GM12878 (cell line): ENCODE measurements around the gene MSI2. TPM values are rescaled to one million over a fixed set of nuclear protein-coding genes. Genes with fewer than 3 reads are reported as not detected.

ENCODE experiments used
- CHD1 ChIP-seq: IDR thresholded peaks from 2 replicates; pipeline ENCODE4 v1.6.1; 2012; ENCODE audit warnings: low read depth, low read length, improper control_type of control experiment
- CTCF ChIP-seq, 3 experiments: IDR thresholded peaks in 2 of 3; conservative IDR thresholded peaks in 1 of 3; 2 replicates each; pipeline ENCODE4 v1.5.1; 2011; ENCODE audit warnings: low read depth in 3 of 3, low read length in 3 of 3, mild to moderate bottlenecking in 3 of 3, control low read depth in 2 of 3, moderate library complexity in 2 of 3, inconsistent platforms in 1 of 3, mixed read lengths in 1 of 3; ENCODE audit not compliant: control insufficient read depth in 2 of 3, insufficient read depth in 1 of 3; ENCODE audit errors: extremely low read depth in 1 of 3
- EGR1 ChIP-seq, 2 experiments: IDR thresholded peaks; 1 replicate in 1 of 2; 2 replicates in 1 of 2; pipeline ENCODE4 v1.6.1; 2011 to 2012; ENCODE audit warnings: low read depth in 2 of 2, low read length in 2 of 2, borderline replicate concordance in 1 of 2, mild to moderate bottlenecking in 1 of 2, moderate library complexity in 1 of 2
- EP300 ChIP-seq, 2 experiments: fragments of 150-350 bp in 1 of 2; IDR thresholded peaks; 2 replicates each; pipeline ENCODE4 v1.6.1; 2011 to 2012; ENCODE audit warnings: low read depth in 2 of 2, low read length in 2 of 2, borderline replicate concordance in 1 of 2, improper control_type of control experiment in 1 of 2, inconsistent platforms in 1 of 2; ENCODE audit not compliant: control insufficient read depth in 1 of 2
- KLF5 ChIP-seq: fragments of 450-650 bp; IDR thresholded peaks from 2 replicates; pipeline ENCODE4 v1.6.1; 2014; ENCODE audit warnings: mild to moderate bottlenecking; ENCODE audit not compliant: partially characterized antibody
- MTA2 ChIP-seq: fragments of 450-650 bp; IDR thresholded peaks from 2 replicates; pipeline ENCODE4 v1.6.1; 2016; ENCODE audit warnings: low read depth, mild to moderate bottlenecking, moderate library complexity
- POU2F2 ChIP-seq: IDR thresholded peaks from 3 replicates; pipeline ENCODE4 v1.6.1; 2011; ENCODE audit warnings: low read depth, mild to moderate bottlenecking, low read length, borderline replicate concordance
- TAF1 ChIP-seq: IDR thresholded peaks from 2 replicates; pipeline ENCODE4 v1.6.1; 2011; ENCODE audit warnings: mild to moderate bottlenecking, low read depth, low read length, borderline replicate concordance
- WRNIP1 ChIP-seq: IDR thresholded peaks from 2 replicates; pipeline ENCODE4 v1.6.1; 2011; ENCODE audit warnings: low read depth, low read length, improper control_type of control experiment, borderline replicate concordance
- YY1 ChIP-seq: IDR thresholded peaks from 2 replicates; pipeline ENCODE4 v1.6.1; 2011; ENCODE audit warnings: low read depth, mild to moderate bottlenecking, low read length
- ZNF274 ChIP-seq: IDR thresholded peaks from one replicate; pipeline ENCODE4 v1.8.0; 2011; ENCODE audit not compliant: insufficient read length, insufficient read depth
- ZNF592 ChIP-seq: fragments of 450-650 bp; IDR thresholded peaks from 2 replicates; pipeline ENCODE4 v1.6.1; 2017; ENCODE audit warnings: mild to moderate bottlenecking, moderate library complexity
- polyA plus RNA-seq, 11 experiments: library from polyadenylated mRNA; depleted of rRNA in 4 of 11; unstranded in 6 of 11; stranded (reverse) in 5 of 11; fragments of >200 nt; fragmentation: Nextera tagmentation in 4 of 11; fragmentation: Illumina TruSeq in 1 of 11; extraction: Ambion mirVana in 4 of 11; extraction: Trizol in 1 of 11; gene quantifications; 1 replicate in 1 of 11; 2 replicates in 10 of 11; pipeline versions ENCODE4 v1.2.1 to v1.2.3, GENCODE V29; 2011 to 2016; ENCODE audit warnings: inconsistent platforms in 2 of 11, missing spikeins in 2 of 11, low read depth in 1 of 11
- total RNA-seq, 4 experiments: library from RNA; depleted of rRNA in 3 of 4; stranded (reverse); fragments of >200 nt in 3 of 4; fragmentation: Illumina TruSeq in 1 of 4; extraction: Trizol in 1 of 4; gene quantifications; 2 replicates each; pipeline versions ENCODE4 v1.2.1 to v1.2.3, GENCODE V29; 2013 to 2021

Gene MSI2
- total and polyA plus RNA-seq, 10 of the 15 experiments (the other 5 are each of a cell fraction or from before 2014, with no cell fraction given) = 6.1 to 76.1 (median 42.0) TPM

GRCh38 chr17:57720386-57721035 lies 464.2 kb downstream of the MSI2 start (continued):
- TF ChIP-seq CHD1 (no peak), MTA2 (no peak), POU2F2 (no peak), TAF1 (no peak), ZNF592 (no peak), YY1 (no peak), WRNIP1 (no peak), EP300 (IDR thresholded peaks at IDR 0.05; ENCODE audit: borderline replicate concordance in 1 of 2, control insufficient read depth in 1 of 2, low read depth in 2 of 2, low read length in 2 of 2) (no peak), CTCF (IDR thresholded peaks at IDR 0.05 in 2 of 3, conservative IDR thresholded peaks at IDR 0.05 in 1 of 3; ENCODE audit: control insufficient read depth in 2 of 3, extremely low read depth in 1 of 3, insufficient read depth in 1 of 3, low read depth in 3 of 3, low read length in 3 of 3) (no peak), EGR1 (IDR thresholded peaks at IDR 0.05; ENCODE audit: borderline replicate concordance in 1 of 2, low read depth in 2 of 2, low read length in 2 of 2) (no peak), ZNF274 (no peak), KLF5 (no peak)
- TF ChIP-seq, all 136 proteins: peak for 0
